HG03108 (cell line): ENCODE measurements around the gene ANO2.

Experiments used
- ATAC-seq: cut with Tn5 transposase; IDR thresholded peaks from one replicate; pipeline ENCODE4 v1.9.1; 2021; ENCODE audit warnings: moderate library complexity; ENCODE audit not compliant: unreplicated experiment

Gene ANO2

GRCh38 chr12:5964913-5965900 lies 20.1 kb upstream of the ANO2 start:
- no peak for ATAC-seq

- no peak for ATAC-seq
Measured at GRCh38 chr12:5963515-5963914, 18.5 kb upstream of the ANO2 start.

- no peak for ATAC-seq
Measured at GRCh38 chr12:5960783-5961182, 15.7 kb upstream of the ANO2 start.

- ATAC-seq, result no peak
Measured at GRCh38 chr12:5956987-5957386, 11.9 kb upstream of the ANO2 start.

GRCh38 chr12:5954661-5955060 lies 9.6 kb upstream of the ANO2 start:
- no peak for ATAC-seq

- no peak for ATAC-seq
Measured at GRCh38 chr12:5953835-5954586, 9.0 kb upstream of the ANO2 start.

- no peak for ATAC-seq
Measured at GRCh38 chr12:5952031-5952430, 7.0 kb upstream of the ANO2 start.

- no peak for ATAC-seq
Measured at GRCh38 chr12:5948696-5949095, 3.6 kb upstream of the ANO2 start.

- ATAC-seq, result no peak
Measured at GRCh38 chr12:5947006-5947405, 1.9 kb upstream of the ANO2 start.

GRCh38 chr12:5946388-5946787 lies 1.3 kb upstream of the ANO2 start:
- ATAC-seq, result no peak

- no peak for ATAC-seq
Measured at GRCh38 chr12:5944688-5945070, 380 bp downstream of the ANO2 start.

GRCh38 chr12:5944053-5944452 lies 1.0 kb downstream of the ANO2 start:
- no peak for ATAC-seq

GRCh38 chr12:5941907-5942306 lies 3.2 kb downstream of the ANO2 start:
- no peak for ATAC-seq

- ATAC-seq, result no peak
Measured at GRCh38 chr12:5927732-5928516, 17.1 kb downstream of the ANO2 start.

GRCh38 chr12:5925646-5926045 lies 19.4 kb downstream of the ANO2 start:
- ATAC-seq, result no peak

GRCh38 chr12:5924342-5924741 lies 20.7 kb downstream of the ANO2 start:
- ATAC-seq, result no peak

- no peak for ATAC-seq
Measured at GRCh38 chr12:5923751-5924150, 21.3 kb downstream of the ANO2 start.

GRCh38 chr12:5923043-5923605 lies 21.9 kb downstream of the ANO2 start:
- no peak for ATAC-seq

- no peak for ATAC-seq
Measured at GRCh38 chr12:5921966-5922899, 22.8 kb downstream of the ANO2 start.
